GM10266 (cell line): ENCODE results near the gene PPP2R1B.

Experiments used
- DNase-seq: peaks from one replicate; pipeline ENCODE4 v3.0.0; 2012; ENCODE audit errors: extremely low spot score
- CTCF ChIP-seq: IDR thresholded peaks from 2 replicates; pipeline ENCODE4 v1.5.1; 2012; ENCODE audit warnings: mild to moderate bottlenecking, low read depth; ENCODE audit not compliant: control insufficient read depth, insufficient read depth; ENCODE audit errors: missing control alignments

Gene PPP2R1B

GRCh38 chr11:111782109-111782741 is 16.0 kb upstream of the PPP2R1B start:
- no peak for DNase-seq
- no peak for TF ChIP-seq CTCF

DNA sequence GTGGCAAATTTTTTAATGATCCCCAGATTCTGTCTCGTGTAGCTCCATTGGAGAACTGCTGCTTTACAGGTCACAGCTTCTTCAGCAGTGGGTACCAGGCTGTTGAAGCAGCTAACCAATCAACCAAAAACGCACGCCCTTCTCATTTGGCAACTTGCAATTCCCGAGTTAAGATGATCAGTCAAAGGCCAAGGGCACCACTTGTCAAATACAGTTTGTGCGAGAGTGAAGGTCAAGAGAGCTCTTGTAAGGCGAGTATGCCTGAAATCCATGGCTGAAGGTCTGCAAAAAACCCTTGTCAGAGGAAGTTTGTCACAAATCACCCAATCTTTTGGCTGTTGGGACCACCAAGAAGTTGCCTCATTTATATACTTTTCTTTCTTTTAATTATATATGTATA is 12.9 kb upstream of the PPP2R1B start:
- no peak for TF ChIP-seq CTCF
- DNase-seq, result no peak

DNA sequence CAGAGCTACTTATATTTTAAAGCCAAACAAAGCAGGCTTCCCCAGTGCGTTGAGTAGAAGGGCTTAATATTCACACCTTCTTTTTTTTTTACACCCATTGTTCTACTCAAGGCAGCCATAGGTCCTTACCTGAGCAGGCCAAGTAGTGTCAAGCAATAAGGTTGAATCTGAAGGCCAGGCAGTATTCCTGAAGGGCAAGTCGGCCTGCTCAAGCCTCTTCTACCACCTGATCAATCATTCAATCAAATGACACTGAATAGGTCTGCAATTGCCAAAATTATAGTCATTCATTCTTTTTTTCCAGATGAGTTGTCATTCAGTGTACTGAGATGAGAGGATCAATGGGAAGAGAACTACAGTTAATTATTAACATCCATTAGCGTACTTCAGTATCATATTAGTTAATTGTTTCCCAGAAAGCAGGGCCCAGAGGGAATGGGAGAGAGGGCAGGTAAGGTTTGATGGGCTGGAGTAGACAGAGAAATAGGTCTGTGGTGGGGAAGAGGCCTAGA is 11.9 kb upstream of the PPP2R1B start:
- DNase-seq, result no peak
- TF ChIP-seq CTCF, result no peak

- TF ChIP-seq CTCF, result peak; percentile 78
- peak; percentile 64 for DNase-seq
Observed at GRCh38 chr11:111777094-111778046, 11.2 kb upstream of the PPP2R1B start.

DNA sequence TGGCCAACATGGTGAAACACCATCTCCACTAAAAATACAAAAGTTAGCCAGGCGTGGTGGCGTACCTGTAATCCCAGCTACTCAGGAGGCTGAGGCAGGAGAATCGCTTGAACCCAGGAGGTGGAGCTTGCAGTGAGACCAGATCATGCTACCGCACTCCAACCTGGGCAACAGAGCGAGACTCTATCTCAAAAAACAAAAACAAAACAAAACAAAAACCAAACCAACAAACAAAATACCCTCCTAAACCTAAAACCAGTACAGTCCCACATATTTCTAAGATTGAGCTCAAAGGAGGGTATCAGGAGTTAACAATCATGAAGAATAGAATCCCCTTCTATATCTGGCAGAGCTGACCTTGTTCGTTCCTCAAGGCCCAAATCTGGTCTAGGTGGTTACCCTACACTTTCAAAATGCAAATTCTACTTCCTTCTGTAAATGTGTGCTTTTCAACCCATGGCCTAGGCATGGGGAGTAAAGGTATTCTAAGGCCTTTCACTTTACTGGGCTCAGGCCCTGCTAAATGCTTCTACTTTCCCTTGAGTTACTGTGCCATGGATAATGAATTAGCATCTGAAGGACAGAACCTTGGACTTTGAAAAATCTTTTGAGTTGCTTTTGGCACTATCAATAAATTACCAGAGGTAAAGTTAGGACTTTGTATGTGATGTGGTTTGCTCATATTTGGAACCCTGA is 10.4 kb upstream of the PPP2R1B start:
- DNase-seq, result peak; percentile 57
- no peak for TF ChIP-seq CTCF

GRCh38 chr11:111774955-111775710 is 8.9 kb upstream of the PPP2R1B start:
- no peak for TF ChIP-seq CTCF
- DNase-seq, result no peak
